ENCODE measurements around the gene S100PBP.

Gene S100PBP

GRCh38 chr1:32817159-32817814 lies at the start of gene S100PBP, which contains the start of gene YARS1:
S100PBP (plus strand) TSS chr1:32817653; CDS start chr1:32826100, 8,447 bp downstream.
YARS1 (minus strand) TSS chr1:32817358; CDS start chr1:32817244, 114 bp downstream.
- DNase-seq = peak; percentile 100

DNA sequence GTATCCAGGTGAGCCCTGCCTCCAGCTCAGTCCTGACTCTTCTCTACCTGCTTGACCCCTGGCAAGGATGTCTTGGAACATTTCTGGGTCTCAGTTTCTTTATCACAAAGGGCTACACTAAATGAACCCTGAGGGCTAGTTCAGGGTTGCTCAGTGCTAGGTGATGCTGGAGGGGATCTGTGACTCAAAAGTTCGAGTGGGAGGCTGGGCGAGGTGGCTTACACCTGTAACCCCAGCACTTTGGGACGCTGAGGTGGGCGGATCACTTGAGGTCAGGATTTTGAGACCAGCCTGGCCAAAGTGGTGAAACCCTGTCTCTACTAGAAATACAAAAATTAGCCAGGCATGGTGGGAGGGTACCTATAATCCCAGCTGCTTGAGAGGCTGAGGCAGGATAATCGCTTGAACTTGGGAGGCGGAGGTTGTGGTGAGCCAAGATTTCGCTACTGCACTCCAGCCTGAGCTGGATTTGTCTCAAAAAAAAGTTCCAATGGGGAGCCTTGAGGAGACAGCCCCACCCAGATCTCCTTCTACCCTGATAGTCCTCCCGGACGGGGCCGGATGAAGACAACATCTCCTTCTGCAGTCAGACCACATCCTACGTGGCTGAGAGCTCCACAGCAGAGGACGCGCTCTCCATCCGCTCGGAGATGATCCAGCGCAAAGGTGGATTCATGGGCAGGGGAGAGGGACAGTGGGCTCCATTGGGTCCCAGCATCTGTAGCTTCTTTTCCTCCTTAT lies 49.2 kb upstream of the S100PBP start:
- no peak for DNase-seq

GRCh38 chr1:32769524-32770220 lies 47.8 kb upstream of the S100PBP start:
- DNase-seq = no peak

DNA sequence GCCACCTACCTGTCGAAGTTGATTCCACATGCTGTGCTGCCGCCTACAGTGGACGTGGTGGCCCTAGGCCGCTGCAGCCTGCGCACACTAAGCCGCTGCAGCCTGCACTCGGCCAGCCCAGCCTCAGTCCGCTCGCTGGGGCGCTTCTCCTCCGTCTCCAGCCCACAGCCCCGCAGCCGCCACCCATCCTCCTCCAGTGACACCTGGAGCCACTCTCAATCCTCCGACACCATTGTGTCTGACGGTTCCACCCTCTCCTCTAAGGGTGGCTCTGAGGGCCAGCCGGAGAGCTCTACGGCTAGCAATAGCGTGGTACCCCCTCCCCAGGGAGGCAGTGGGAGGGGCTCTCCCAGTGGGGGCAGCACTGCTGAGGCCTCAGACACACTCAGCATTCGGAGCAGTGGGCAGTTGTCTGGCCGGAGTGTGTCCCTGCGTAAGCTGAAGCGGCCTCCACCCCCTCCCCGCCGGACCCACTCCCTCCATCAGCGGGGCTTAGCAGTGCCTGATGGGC lies 47.2 kb upstream of the S100PBP start:
- DNase-seq = no peak

- DNase-seq = no peak
Observed at GRCh38 chr1:32770741-32771548, 46.5 kb upstream of the S100PBP start.

- no peak for DNase-seq
Observed at GRCh38 chr1:32771561-32772280, 45.7 kb upstream of the S100PBP start.

GRCh38 chr1:32772281-32773017 lies 45.0 kb upstream of the S100PBP start:
- no peak for DNase-seq

DNA sequence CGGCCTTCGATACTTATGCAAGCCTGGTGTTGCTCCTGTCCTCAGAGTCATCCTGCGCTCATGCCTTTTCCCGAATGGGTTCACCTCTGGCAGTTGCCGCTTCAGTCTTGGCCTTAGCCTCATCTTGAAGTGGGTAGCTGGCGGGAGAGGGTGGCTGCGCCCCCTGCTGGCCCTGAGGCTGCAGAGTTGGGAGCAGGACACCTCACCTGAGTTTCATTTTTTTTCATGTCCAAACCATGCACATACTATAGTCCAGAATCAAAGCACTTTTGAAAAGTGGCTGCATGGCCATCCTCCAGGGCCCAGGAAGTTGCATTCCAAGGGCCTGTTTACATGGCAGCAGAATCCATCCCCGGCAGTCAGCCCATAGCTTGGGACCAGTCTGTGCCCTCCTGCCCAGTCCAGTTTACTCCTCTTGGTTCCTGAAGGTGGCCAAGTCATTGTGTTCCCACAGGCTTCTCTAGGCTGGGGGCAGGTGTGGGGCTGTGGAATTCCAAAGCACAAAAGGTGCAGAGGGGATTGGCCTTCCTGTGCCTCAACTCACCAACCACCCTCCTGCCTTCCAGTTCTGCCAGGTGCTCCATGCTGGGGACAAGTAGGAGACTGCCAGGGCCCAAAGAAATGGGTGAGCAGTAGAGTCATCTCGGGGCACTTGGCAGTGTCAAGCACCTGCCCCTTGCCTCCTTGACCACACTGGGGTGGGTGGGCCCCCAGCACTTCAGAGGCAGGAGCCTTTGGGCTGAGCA lies 44.3 kb upstream of the S100PBP start:
- peak; percentile 74 for DNase-seq

DNA sequence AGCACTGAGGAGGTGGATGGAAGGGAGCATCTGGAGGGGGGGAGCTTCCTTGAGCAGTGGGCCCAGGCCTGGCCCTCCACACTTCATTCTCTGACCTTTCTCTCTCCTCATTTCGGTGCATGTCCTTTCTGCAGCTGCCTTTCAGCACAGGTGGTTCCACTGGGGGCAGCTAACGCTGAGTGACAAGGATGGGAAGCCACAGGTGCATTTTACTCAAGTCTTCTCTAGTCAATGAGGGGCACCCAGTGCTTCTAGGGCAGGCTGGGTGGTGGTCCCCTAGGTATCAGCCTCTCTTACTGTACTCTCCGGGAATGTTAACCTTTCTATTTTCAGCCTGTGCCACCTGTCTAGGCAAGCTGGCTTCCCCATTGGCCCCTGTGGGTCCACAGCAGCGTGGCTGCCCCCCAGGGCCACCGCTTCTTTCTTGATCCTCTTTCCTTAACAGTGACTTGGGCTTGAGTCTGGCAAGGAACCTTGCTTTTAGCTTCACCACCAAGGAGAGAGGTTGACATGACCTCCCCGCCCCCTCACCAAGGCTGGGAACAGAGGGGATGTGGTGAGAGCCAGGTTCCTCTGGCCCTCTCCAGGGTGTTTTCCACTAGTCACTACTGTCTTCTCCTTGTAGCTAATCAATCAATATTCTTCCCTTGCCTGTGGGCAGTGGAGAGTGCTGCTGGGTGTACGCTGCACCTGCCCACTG lies 43.5 kb upstream of the S100PBP start:
- no peak for DNase-seq

GRCh38 chr1:32774464-32774808 lies 43.0 kb upstream of the S100PBP start:
- DNase-seq = no peak

DNA sequence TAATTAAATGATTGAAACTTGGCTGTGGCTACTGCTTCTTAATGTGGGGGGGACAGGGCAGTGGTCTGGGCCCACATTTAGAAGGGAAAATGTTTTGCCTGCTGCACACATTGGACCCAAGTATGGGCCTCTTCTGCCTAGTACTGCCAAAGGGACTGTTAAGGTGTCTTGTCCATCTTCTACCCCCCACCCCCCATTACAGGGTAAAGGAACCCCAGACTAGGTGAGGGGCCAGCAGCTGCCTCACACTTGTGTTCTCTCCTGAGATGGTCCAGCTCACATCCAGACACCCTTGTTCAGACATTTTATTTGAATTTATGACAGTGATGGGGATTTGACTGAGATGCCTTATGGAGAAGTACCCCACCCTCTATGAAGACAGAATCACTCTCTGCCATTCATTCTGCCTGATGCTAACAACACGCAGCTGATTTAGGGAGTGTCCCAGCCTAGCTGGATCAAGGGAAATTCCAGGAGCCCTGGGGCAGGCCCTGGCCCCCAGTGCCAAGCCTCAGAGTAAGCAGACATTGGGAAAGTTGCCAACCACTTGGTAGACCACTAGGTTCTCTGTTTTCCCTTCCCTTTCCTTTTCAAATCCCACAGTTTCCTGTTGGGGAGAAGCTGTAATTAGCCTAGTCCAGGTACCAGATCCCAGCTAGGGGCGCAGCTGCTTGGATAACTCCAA lies 42.4 kb upstream of the S100PBP start:
- DNase-seq = no peak

DNA sequence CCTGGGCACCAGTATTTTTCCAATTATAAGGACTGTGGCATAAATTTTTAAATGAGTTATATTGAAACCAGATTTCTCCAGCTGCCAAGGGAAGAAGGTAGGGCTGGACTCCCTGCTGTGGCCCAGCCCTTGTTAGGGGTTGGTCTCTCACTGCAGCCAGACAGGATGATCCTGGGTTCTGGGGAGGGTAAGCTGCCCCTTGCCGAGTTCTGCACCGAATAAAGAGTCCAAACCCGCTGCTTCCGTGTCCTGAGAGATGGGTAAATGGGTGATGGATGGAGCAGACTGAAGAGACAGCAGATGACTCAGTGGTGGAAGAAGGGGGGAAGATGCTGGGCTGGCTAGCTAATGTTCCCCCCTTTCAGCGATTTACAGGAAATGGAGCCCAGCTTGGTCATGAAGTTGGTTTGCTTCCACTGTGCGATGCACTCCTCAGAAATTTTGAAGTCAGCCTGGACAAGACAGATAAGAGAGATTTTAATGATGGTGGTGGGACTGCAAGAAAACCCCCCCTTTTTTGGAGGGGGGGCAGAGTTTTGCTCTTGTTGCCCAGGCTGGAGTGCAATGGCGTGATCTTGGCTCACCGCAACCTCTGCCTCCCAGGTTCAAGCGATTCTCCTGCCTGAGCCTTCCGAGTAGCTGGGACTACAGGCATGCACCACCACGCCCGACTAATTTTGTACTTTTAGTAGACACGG lies 41.7 kb upstream of the S100PBP start:
- DNase-seq = no peak

DNA sequence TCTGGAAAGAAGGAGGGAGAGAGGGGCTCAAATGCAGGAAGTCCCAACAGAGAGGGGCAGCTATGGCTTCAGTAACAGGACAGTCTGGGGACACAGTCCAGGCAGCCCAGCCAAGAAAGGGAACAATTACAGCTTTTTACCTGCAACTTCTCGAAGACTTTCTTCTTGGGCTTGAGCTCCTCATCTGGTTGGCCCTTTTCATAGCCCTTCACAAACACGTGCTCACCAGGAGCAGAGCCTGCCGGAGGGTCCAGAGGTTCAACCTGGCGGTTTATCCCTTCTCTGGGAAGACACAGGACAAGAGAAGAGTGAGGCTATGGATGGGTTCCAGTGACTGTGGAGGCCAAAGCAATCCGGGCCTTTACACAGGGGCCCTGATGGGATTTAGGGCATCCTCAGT lies 38.2 kb upstream of the S100PBP start:
- DNase-seq = no peak

GRCh38 chr1:32780005-32780404 lies 37.4 kb upstream of the S100PBP start:
- no peak for DNase-seq

GRCh38 chr1:32780628-32781234 lies 36.7 kb upstream of the S100PBP start:
- DNase-seq = no peak

DNA sequence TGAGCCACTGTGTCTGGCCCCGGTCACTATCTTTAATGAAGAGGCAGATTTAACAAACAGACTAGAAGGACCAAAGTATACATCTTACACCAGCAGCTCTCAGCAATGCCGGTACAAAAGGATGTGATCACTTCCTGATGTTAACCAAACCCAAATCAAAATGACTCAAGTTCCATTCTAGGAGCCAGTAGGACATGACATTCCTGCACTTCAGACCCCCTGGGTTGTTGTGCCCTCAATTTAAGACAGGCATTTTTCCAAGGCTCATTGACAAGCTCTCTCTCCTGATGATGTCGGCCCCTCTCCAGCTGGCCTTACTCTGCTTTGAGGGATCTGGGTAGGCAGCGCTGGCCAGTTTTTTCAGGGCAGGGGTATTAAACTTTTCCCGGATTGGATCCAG lies 35.4 kb upstream of the S100PBP start:
- DNase-seq = no peak

- DNase-seq = no peak
Observed at GRCh38 chr1:32783851-32784250, 33.6 kb upstream of the S100PBP start.

GRCh38 chr1:32784817-32785216 lies 32.6 kb upstream of the S100PBP start:
- DNase-seq = no peak
